ENCODE data around the gene SPNS3.

GRCh38 chr17:4510618-4510941 is 76.8 kb downstream of the SPNS3 start:
- TF ChIP-seq, protein P1, sequence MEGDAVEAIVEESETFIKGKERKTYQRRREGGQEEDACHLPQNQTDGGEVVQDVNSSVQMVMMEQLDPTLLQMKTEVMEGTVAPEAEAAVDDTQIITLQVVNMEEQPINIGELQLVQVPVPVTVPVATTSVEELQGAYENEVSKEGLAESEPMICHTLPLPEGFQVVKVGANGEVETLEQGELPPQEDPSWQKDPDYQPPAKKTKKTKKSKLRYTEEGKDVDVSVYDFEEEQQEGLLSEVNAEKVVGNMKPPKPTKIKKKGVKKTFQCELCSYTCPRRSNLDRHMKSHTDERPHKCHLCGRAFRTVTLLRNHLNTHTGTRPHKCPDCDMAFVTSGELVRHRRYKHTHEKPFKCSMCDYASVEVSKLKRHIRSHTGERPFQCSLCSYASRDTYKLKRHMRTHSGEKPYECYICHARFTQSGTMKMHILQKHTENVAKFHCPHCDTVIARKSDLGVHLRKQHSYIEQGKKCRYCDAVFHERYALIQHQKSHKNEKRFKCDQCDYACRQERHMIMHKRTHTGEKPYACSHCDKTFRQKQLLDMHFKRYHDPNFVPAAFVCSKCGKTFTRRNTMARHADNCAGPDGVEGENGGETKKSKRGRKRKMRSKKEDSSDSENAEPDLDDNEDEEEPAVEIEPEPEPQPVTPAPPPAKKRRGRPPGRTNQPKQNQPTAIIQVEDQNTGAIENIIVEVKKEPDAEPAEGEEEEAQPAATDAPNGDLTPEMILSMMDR (IDR thresholded peaks at IDR 0.05 in 4 of 5, conservative IDR thresholded peaks at IDR 0.05 in 1 of 5): no peak
- TF ChIP-seq POLR2A (IDR thresholded peaks at IDR 0.05): no peak

Measured in gastrocnemius medialis (tissue), 4 donors.